Type B pancreatic cell (in vitro differentiated cells): Measurements from ENCODE around the gene EHF. TPM values are rescaled to one million over a fixed set of nuclear protein-coding genes. Genes with fewer than 3 reads are reported as not detected.
A peak's percentile ranks its signal among the peaks of the same experiment; 100 is the strongest.
"Not testable (repeated sequence)": the region's sequence is repeated elsewhere in the genome, so short reads cannot be mapped to it uniquely, and the experiment has no call there.

Experiments
- DNase-seq: peaks from one replicate; pipeline ENCODE4 v3.0.0; 2021; ENCODE audit warnings: mixed read lengths; ENCODE audit not compliant: unreplicated experiment; ENCODE audit errors: extremely low spot score
- H3K27ac Mint-ChIP-seq: 2 replicates; pipeline ENCODE4 v1.8.0; 2021; ENCODE audit warnings: mild to moderate bottlenecking, mixed read lengths
- H3K27me3 Mint-ChIP-seq: 2 replicates; pipeline ENCODE4 v1.8.0; 2021; ENCODE audit warnings: mixed read lengths
- H3K36me3 Mint-ChIP-seq: 2 replicates; pipeline ENCODE4 v1.8.0; 2021; ENCODE audit warnings: mixed read lengths
- H3K4me1 Mint-ChIP-seq: one replicate; pipeline ENCODE4 v1.8.0; 2021; ENCODE audit warnings: mixed read lengths; ENCODE audit not compliant: unreplicated experiment
- H3K4me3 Mint-ChIP-seq: 2 replicates; pipeline ENCODE4 v1.8.0; 2021; ENCODE audit warnings: mild to moderate bottlenecking, mixed read lengths
- H3K9me3 Mint-ChIP-seq: 2 replicates; pipeline ENCODE4 v1.8.0; 2021; ENCODE audit warnings: mixed read lengths
- total RNA-seq: library from RNA; stranded (reverse); gene quantifications from 2 replicates; pipeline ENCODE4 v1.2.1, GENCODE V29; 2021; ENCODE audit warnings: low replicate concordance
- TF ChIP-seq, protein P1 (sequence below): fragments of 200-600 bp; sonication (generic); conservative IDR thresholded peaks from 2 replicates; pipeline ENCODE4 v1.5.0; 2021; ENCODE audit warnings: antibody characterized with exemption, mild to moderate bottlenecking

EHF gene
- total RNA-seq, 1 donor from 2014 or later: 31.5 TPM

DNA sequence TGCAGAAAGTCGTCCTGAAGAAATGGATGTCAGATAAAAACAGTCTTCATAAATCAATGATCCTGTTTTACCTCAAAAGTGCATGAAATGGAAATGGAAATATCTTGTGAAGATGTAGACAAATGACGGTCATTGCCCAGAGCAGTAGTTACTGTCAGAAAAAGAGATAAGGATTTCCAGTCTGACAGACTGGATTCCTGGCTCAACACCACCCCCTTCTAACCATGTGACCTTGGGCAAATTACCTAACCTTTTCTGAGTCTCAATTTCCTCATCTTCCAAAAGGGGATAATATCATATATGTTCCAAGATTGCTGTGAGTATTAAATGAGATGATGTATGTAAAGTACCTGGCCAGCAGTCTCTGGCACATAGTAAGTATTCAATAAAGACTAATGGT is 32.9 kb upstream of the EHF start:
- H3K4me1 Mint-ChIP-seq: peaks cover 15% of the 10 kb centered on the region
- H3K4me3 Mint-ChIP-seq: peak overlapping the region; percentile 18
- peaks cover 3% of the 10 kb centered on the region for H3K36me3 Mint-ChIP-seq
- TF ChIP-seq, protein P1, sequence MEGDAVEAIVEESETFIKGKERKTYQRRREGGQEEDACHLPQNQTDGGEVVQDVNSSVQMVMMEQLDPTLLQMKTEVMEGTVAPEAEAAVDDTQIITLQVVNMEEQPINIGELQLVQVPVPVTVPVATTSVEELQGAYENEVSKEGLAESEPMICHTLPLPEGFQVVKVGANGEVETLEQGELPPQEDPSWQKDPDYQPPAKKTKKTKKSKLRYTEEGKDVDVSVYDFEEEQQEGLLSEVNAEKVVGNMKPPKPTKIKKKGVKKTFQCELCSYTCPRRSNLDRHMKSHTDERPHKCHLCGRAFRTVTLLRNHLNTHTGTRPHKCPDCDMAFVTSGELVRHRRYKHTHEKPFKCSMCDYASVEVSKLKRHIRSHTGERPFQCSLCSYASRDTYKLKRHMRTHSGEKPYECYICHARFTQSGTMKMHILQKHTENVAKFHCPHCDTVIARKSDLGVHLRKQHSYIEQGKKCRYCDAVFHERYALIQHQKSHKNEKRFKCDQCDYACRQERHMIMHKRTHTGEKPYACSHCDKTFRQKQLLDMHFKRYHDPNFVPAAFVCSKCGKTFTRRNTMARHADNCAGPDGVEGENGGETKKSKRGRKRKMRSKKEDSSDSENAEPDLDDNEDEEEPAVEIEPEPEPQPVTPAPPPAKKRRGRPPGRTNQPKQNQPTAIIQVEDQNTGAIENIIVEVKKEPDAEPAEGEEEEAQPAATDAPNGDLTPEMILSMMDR: no peak
- DNase-seq: no peak
- peak overlapping the region; percentile 42 for H3K27ac Mint-ChIP-seq
- peaks cover 6% of the 10 kb centered on the region for H3K9me3 Mint-ChIP-seq
- H3K27me3 Mint-ChIP-seq: no peaks in the 10 kb centered on the region

DNA sequence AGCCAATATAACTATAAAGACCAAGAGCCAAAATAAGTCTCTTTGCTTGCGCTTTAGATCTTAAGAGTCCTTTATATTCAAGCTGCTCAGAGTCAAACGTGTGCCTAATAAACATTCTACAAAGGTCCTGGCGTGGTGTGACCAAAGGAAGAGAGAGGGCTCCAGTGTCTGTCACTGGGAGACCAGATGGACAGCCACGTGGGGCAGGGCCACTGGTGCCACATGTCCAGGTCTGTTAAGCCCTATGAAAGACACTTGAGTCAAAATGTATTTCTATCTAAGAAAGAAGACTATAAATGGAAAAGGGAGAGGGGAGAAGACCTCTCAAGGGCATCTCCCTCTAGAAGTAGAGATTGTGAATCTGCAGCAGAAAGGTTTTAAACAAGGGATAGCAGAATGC is 32.2 kb upstream of the EHF start:
- Mint-ChIP-seq H3K27ac (no peak overlapping the region), H3K27me3 (no peaks in the 10 kb centered on the region), H3K4me1 (peaks cover 15% of the 10 kb centered on the region), H3K4me3 (no peak overlapping the region), H3K36me3 (peaks cover 3% of the 10 kb centered on the region), H3K9me3 (peaks cover 8% of the 10 kb centered on the region)
- TF ChIP-seq, protein P1: no peak
- DNase-seq: no peak

DNA sequence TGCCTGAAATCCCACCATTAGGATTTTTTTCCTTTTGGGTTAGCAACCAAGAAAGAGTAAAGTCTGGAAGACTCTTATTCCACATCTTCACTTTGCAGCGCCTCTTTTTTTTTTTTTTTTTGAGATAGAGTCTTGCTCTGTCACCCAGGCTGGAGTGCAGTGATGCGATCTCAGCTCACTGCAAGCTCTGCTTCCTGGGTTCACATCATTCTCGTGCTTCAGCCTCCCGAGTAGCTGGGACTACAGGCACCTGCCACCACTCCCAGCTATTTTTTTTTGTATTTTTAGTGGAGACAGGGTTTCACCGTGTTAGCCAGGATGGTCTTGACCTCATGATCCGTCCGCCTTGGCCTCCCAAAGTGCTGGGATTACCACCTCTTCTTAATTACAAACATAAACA is 31.7 kb upstream of the EHF start:
- not testable (repeated sequence) for H3K36me3 Mint-ChIP-seq, H3K27ac Mint-ChIP-seq, H3K4me3 Mint-ChIP-seq, H3K9me3 Mint-ChIP-seq, DNase-seq, H3K27me3 Mint-ChIP-seq
- peaks cover 15% of the 10 kb centered on the region for H3K4me1 Mint-ChIP-seq

DNA sequence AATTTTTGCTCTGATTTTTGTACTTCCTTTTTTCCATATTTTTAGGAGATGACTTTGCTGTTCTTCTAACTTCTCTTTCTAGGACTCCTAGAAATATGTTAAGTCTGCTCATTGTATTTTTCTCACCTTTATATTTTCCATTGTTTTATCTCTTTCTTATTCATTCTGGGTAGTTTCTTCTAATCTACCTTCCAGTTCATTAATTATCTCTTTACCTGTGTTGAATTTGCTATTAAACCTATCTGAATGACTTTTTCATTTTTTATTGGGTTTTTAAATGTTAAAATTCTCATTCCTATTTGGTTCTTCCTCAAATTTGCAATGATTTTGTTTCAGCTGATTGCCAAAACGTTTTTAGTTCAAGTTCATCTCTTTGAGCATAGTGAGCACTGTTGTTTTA is 27.8 kb upstream of the EHF start:
- peaks cover 8% of the 10 kb centered on the region for H3K9me3 Mint-ChIP-seq
- H3K4me3 Mint-ChIP-seq: no peak overlapping the region
- H3K36me3 Mint-ChIP-seq: peaks cover 3% of the 10 kb centered on the region
- H3K4me1 Mint-ChIP-seq: peaks cover 4% of the 10 kb centered on the region
- TF ChIP-seq, protein P1: no peak
- H3K27ac Mint-ChIP-seq: no peak overlapping the region
- no peaks in the 10 kb centered on the region for H3K27me3 Mint-ChIP-seq
- no peak for DNase-seq

DNA sequence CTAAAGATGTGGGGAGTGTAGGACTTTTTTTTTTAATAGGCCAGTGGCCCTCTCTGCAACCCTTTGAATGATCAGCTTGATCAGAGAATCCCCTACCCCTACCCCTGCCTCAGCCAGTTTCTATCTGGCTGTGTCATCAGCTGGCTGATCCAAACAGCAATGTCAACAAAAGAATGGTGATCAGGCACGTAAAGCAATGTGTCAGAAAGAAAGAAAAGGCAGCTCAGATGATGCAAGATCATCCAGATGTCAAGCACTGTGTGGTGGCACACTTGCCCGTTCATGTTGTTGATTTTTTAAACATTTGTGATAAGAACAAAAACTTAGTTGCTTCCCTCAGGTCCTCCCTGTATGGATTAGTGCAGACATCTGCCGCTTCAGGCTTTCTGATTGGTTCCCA is 26.3 kb upstream of the EHF start:
- H3K4me1 Mint-ChIP-seq: peaks cover 8% of the 10 kb centered on the region
- H3K9me3 Mint-ChIP-seq: peaks cover 11% of the 10 kb centered on the region
- H3K4me3 Mint-ChIP-seq: no peak overlapping the region
- H3K27ac Mint-ChIP-seq: no peak overlapping the region
- H3K36me3 Mint-ChIP-seq: peaks cover 3% of the 10 kb centered on the region
- H3K27me3 Mint-ChIP-seq: no peaks in the 10 kb centered on the region
- TF ChIP-seq, protein P1: no peak
- DNase-seq: no peak

DNA sequence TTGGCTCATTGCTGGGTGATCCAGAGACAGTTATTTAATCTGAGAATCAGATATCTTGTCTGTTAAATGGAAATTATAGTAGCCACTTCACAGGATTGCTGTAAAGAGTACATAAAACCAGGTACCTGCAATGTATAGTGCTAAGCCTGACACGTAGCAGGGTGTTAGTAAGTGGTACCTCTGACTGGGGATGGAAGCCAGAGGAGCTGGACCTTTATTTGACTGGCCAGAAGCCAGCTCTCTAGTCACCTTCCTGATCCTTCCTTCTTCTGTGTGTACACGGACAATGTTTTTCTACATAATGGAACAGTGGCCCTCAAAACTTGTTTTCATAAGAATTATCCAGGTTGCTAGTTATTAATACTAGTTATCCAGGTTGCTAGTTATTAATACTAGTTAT is 25.5 kb upstream of the EHF start:
- Mint-ChIP-seq H3K4me3 (no peak overlapping the region), H3K27me3 (no peaks in the 10 kb centered on the region), H3K4me1 (peaks cover 15% of the 10 kb centered on the region), H3K9me3 (peaks cover 16% of the 10 kb centered on the region), H3K27ac (no peak overlapping the region), H3K36me3 (peaks cover 3% of the 10 kb centered on the region)
- TF ChIP-seq, protein P1: no peak
- DNase-seq: no peak
